Measurements from ENCODE around the gene L3MBTL3. TPM values are rescaled to one million over a fixed set of nuclear protein-coding genes. Genes with fewer than 3 reads are reported as not detected.

The L3MBTL3 gene
- polyA plus RNA-seq, 1 of the 3 experiments (the other 2 are of a cell fraction): 12.6 TPM

DNA sequence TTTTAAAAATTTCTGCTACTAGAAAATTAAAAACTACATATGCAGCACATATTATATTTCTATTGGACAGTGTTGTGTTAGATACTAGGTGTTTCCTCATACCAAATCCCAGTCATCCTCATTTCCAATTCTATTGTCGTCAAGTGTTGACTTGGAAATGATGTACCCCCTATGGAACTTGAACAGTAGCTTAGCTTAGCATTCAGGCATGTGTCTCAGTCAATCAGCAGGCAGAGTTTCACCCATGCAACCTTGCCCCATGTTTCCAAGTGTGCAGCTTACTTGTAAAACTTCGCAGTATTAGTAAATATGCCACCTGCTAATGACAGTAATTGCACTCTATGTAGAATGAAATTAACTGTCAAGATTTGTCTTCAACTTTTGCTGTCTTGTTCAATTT, 144.9 kb downstream of the L3MBTL3 start:
- Histone ChIP-seq H3K4me3 (ENCODE audit: low read depth in 2 of 2, low read length in 1 of 2) (no peak overlapping the region), H3K4me2 (no peak overlapping the region), H3K27ac (ENCODE audit: low read depth in 2 of 2, low read length in 1 of 2) (no peak overlapping the region), H3K27me3 (ENCODE audit: insufficient read depth) (no peaks in the 10 kb centered on the region), H4K20me1 (ENCODE audit: insufficient read depth) (no peaks in the 10 kb centered on the region), H3K9me2 (no peaks in the 10 kb centered on the region), H3K9ac (no peak overlapping the region), H3K9me3 (no peaks in the 10 kb centered on the region), H2AFZ (ENCODE audit: low read depth) (no peak overlapping the region), H3K4me1 (ENCODE audit: control insufficient read depth in 1 of 2, insufficient read depth in 2 of 2, low read depth in 1 of 2, low read length in 1 of 2) (no peaks in the 10 kb centered on the region), H3K79me2 (ENCODE audit: insufficient read depth) (no peaks in the 10 kb centered on the region), H3F3A (replicated peaks; ENCODE audit: insufficient read depth) (no peaks in the 10 kb centered on the region), H3K36me3 (replicated peaks in 1 of 2; ENCODE audit: control insufficient read depth in 1 of 2, insufficient read depth in 2 of 2, low read length in 1 of 2) (peaks cover 0 to 21% of the 10 kb centered on the region in 2 experiments)
- no peak for TF ChIP-seq NRF1 (IDR thresholded peaks at IDR 0.05; ENCODE audit: low read depth, low read length)
- TF ChIP-seq, protein P1, sequence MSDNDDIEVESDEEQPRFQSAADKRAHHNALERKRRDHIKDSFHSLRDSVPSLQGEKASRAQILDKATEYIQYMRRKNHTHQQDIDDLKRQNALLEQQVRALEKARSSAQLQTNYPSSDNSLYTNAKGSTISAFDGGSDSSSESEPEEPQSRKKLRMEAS (IDR thresholded peaks at IDR 0.05; ENCODE audit: low read depth): no peak
- no peak for TF ChIP-seq RFX5 (IDR thresholded peaks at IDR 0.05; ENCODE audit: low read length)
- TF ChIP-seq, protein P2, sequence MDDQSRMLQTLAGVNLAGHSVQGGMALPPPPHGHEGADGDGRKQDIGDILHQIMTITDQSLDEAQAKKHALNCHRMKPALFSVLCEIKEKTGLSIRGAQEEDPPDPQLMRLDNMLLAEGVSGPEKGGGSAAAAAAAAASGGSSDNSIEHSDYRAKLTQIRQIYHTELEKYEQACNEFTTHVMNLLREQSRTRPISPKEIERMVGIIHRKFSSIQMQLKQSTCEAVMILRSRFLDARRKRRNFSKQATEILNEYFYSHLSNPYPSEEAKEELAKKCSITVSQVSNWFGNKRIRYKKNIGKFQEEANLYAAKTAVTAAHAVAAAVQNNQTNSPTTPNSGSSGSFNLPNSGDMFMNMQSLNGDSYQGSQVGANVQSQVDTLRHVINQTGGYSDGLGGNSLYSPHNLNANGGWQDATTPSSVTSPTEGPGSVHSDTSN (IDR thresholded peaks at IDR 0.05): no peak
- TF ChIP-seq TAF1 (IDR thresholded peaks at IDR 0.05; ENCODE audit: borderline replicate concordance, low read depth, low read length): no peak
- no peak for TF ChIP-seq MXI1 (IDR thresholded peaks at IDR 0.05; ENCODE audit: low read depth, low read length)
- TF ChIP-seq, protein P3, sequence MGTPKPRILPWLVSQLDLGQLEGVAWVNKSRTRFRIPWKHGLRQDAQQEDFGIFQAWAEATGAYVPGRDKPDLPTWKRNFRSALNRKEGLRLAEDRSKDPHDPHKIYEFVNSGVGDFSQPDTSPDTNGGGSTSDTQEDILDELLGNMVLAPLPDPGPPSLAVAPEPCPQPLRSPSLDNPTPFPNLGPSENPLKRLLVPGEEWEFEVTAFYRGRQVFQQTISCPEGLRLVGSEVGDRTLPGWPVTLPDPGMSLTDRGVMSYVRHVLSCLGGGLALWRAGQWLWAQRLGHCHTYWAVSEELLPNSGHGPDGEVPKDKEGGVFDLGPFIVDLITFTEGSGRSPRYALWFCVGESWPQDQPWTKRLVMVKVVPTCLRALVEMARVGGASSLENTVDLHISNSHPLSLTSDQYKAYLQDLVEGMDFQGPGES (IDR thresholded peaks at IDR 0.05; ENCODE audit: low read depth, low read length): no peak
- no peak for TF ChIP-seq RXRA (IDR thresholded peaks at IDR 0.05; ENCODE audit: borderline replicate concordance, low read depth)
- no peak for TF ChIP-seq NFIC (IDR thresholded peaks at IDR 0.05; ENCODE audit: borderline replicate concordance)
- no peak for TF ChIP-seq YY1 (IDR thresholded peaks at IDR 0.05; ENCODE audit: low read depth)
- TF ChIP-seq FOXM1 (IDR thresholded peaks at IDR 0.05; ENCODE audit: low read depth): no peak
- TF ChIP-seq MEF2A (IDR thresholded peaks at IDR 0.05; ENCODE audit: borderline replicate concordance, low read depth): no peak
- TF ChIP-seq JUND (IDR thresholded peaks at IDR 0.05): no peak
- DNase-seq: no peak
- ChIA-PET CTCF (no interaction called here), POLR2A (no interaction called here)
- WGBS (ENCODE audit: low lambda C conversion rate): 66% methylated on average over 2 of the region's 2 CpGs

GRCh38 chr6:130164251-130164650, 145.9 kb downstream of the L3MBTL3 start:
- peaks cover 0 to 14% of the 10 kb centered on the region in 2 experiments for H3K36me3 ChIP-seq (replicated peaks in 1 of 2; ENCODE audit: control insufficient read depth in 1 of 2, insufficient read depth in 2 of 2, low read length in 1 of 2)
- ChIA-PET POLR2A (no interaction called here), CTCF (no interaction called here)
- H3K9me2 ChIP-seq: no peaks in the 10 kb centered on the region
- no peaks in the 10 kb centered on the region for H3K4me1 ChIP-seq (ENCODE audit: control insufficient read depth in 1 of 2, insufficient read depth in 2 of 2, low read depth in 1 of 2, low read length in 1 of 2)
- no peaks in the 10 kb centered on the region for H3K79me2 ChIP-seq (ENCODE audit: insufficient read depth)
- H4K20me1 ChIP-seq (ENCODE audit: insufficient read depth): no peaks in the 10 kb centered on the region
- H3K4me2 ChIP-seq: no peak overlapping the region
- no peak overlapping the region for H3K27ac ChIP-seq (ENCODE audit: low read depth in 2 of 2, low read length in 1 of 2)
- DNase-seq: no peak
- no peaks in the 10 kb centered on the region for H3F3A ChIP-seq (replicated peaks; ENCODE audit: insufficient read depth)
- 0% methylated on average over 1 of the region's 4 CpGs for WGBS (ENCODE audit: low lambda C conversion rate)
- H2AFZ ChIP-seq (ENCODE audit: low read depth): no peak overlapping the region
- no peak overlapping the region for H3K9ac ChIP-seq
- H3K4me3 ChIP-seq (ENCODE audit: low read depth in 2 of 2, low read length in 1 of 2): no peak overlapping the region
- no peaks in the 10 kb centered on the region for H3K27me3 ChIP-seq (ENCODE audit: insufficient read depth)
- TF ChIP-seq SMC3 (IDR thresholded peaks at IDR 0.05; ENCODE audit: low read depth, low read length): no peak
- no peaks in the 10 kb centered on the region for H3K9me3 ChIP-seq

Data from SK-N-SH (cell line).